Liver (tissue), 3 donors: ENCODE results near the gene CAPN10.

Experiments
- EGR1 ChIP-seq, 2 donors: IDR thresholded peaks; 2 replicates each; pipeline ENCODE4 v1.6.1; 2016 to 2018; ENCODE audit warnings: antibody characterized with exemption in 2 of 2, low read depth in 2 of 2
- FOXA1 ChIP-seq: IDR thresholded peaks from 2 replicates; pipeline ENCODE4 v1.6.1; 2016; ENCODE audit warnings: antibody characterized with exemption
- GABPA ChIP-seq, 2 donors: IDR thresholded peaks in 1 of 2; conservative IDR thresholded peaks in 1 of 2; 2 replicates each; pipeline ENCODE4 v1.6.1; 2016; ENCODE audit warnings: antibody characterized with exemption in 2 of 2, mild to moderate bottlenecking in 1 of 2, moderate library complexity in 1 of 2
- HNF4G ChIP-seq: IDR thresholded peaks from 2 replicates; pipeline ENCODE4 v1.6.1; 2016; ENCODE audit warnings: antibody characterized with exemption
- JUND ChIP-seq, 2 donors: IDR thresholded peaks; 2 replicates each; pipeline ENCODE4 v1.6.1; 2016; ENCODE audit warnings: antibody characterized with exemption in 2 of 2
- RAD21 ChIP-seq, 2 donors: IDR thresholded peaks; 2 replicates each; pipeline ENCODE4 v1.6.1; 2016; ENCODE audit warnings: antibody characterized with exemption in 2 of 2, mild to moderate bottlenecking in 2 of 2
- SP1 ChIP-seq: IDR thresholded peaks from 2 replicates; pipeline ENCODE4 v1.6.1; 2018; ENCODE audit warnings: antibody characterized with exemption, mild to moderate bottlenecking
- TAF1 ChIP-seq: conservative IDR thresholded peaks from 2 replicates; pipeline ENCODE4 v1.6.1; 2016; ENCODE audit warnings: antibody characterized with exemption, mild to moderate bottlenecking
- YY1 ChIP-seq: IDR thresholded peaks from 2 replicates; pipeline ENCODE4 v1.6.1; 2016; ENCODE audit warnings: antibody characterized with exemption, mild to moderate bottlenecking
- TF ChIP-seq, protein P1 (sequence below): fragments of 150-350 bp; IDR thresholded peaks from 2 replicates; pipeline ENCODE4 v1.5.1; 2017; ENCODE audit warnings: improper control_type of control experiment, low read depth, low read length; ENCODE audit not compliant: missing input control
- TF ChIP-seq, protein P2 (sequence below): IDR thresholded peaks from 2 replicates; pipeline ENCODE4 v1.6.1; 2016; ENCODE audit warnings: antibody characterized with exemption
- TF ChIP-seq, protein P3 (sequence below): IDR thresholded peaks from 2 replicates; pipeline ENCODE4 v1.6.1; 2016; ENCODE audit warnings: antibody characterized with exemption, mild to moderate bottlenecking
- TF ChIP-seq, protein P4 (sequence below): IDR thresholded peaks from 2 replicates; pipeline ENCODE4 v1.6.1; 2016; ENCODE audit warnings: antibody characterized with exemption
- donor health status: healthy.
- donor health status: healthy.

DNA sequence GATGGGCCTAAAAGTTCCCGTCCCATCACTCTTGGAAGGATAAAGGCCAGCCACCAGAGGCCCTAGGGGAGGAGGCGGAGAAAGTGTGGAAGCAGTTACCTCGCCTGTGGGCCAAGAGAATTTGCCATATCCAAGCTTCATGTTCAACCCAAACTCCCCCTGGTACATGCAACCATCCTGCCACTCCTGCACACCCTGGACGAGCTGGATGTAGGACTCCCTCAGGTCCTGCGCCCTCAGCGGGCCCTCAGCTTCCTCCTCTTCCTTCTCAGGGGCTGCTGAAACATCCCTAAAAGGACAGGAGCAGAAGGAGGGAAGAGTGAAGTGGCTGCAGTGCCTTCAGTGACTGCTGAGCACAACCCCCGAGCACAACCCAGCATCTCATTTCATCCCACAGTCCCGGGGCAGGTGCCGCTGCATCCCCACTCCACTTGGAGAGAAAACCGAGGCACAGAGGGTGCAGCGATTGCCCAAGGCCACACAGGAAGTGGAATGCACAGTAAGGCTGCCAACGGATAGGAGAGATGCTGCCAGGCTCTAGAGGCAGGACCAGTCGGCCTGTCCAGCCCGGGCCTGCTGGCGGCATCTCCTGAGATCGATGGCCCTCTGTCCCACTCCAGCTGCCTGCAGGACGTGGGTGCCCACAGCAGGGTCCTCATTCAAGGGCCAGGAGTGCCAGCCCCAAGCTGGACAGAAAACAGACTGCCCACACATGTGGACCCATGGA lies 31.6 kb upstream of the CAPN10 start:
- TF ChIP-seq, protein P1, sequence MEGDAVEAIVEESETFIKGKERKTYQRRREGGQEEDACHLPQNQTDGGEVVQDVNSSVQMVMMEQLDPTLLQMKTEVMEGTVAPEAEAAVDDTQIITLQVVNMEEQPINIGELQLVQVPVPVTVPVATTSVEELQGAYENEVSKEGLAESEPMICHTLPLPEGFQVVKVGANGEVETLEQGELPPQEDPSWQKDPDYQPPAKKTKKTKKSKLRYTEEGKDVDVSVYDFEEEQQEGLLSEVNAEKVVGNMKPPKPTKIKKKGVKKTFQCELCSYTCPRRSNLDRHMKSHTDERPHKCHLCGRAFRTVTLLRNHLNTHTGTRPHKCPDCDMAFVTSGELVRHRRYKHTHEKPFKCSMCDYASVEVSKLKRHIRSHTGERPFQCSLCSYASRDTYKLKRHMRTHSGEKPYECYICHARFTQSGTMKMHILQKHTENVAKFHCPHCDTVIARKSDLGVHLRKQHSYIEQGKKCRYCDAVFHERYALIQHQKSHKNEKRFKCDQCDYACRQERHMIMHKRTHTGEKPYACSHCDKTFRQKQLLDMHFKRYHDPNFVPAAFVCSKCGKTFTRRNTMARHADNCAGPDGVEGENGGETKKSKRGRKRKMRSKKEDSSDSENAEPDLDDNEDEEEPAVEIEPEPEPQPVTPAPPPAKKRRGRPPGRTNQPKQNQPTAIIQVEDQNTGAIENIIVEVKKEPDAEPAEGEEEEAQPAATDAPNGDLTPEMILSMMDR: no peak
- no peak for TF ChIP-seq SP1
- no peak for TF ChIP-seq JUND (IDR thresholded peaks at IDR 0.05)
- TF ChIP-seq EGR1 (IDR thresholded peaks at IDR 0.05; ENCODE audit: low read depth in 2 of 2): no peak
- no peak for TF ChIP-seq YY1
- TF ChIP-seq GABPA (IDR thresholded peaks at IDR 0.05 in 1 of 2, conservative IDR thresholded peaks at IDR 0.05 in 1 of 2): no peak
- no peak for TF ChIP-seq HNF4G
- TF ChIP-seq, protein P2, sequence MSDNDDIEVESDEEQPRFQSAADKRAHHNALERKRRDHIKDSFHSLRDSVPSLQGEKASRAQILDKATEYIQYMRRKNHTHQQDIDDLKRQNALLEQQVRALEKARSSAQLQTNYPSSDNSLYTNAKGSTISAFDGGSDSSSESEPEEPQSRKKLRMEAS: no peak
- TF ChIP-seq, protein P3, sequence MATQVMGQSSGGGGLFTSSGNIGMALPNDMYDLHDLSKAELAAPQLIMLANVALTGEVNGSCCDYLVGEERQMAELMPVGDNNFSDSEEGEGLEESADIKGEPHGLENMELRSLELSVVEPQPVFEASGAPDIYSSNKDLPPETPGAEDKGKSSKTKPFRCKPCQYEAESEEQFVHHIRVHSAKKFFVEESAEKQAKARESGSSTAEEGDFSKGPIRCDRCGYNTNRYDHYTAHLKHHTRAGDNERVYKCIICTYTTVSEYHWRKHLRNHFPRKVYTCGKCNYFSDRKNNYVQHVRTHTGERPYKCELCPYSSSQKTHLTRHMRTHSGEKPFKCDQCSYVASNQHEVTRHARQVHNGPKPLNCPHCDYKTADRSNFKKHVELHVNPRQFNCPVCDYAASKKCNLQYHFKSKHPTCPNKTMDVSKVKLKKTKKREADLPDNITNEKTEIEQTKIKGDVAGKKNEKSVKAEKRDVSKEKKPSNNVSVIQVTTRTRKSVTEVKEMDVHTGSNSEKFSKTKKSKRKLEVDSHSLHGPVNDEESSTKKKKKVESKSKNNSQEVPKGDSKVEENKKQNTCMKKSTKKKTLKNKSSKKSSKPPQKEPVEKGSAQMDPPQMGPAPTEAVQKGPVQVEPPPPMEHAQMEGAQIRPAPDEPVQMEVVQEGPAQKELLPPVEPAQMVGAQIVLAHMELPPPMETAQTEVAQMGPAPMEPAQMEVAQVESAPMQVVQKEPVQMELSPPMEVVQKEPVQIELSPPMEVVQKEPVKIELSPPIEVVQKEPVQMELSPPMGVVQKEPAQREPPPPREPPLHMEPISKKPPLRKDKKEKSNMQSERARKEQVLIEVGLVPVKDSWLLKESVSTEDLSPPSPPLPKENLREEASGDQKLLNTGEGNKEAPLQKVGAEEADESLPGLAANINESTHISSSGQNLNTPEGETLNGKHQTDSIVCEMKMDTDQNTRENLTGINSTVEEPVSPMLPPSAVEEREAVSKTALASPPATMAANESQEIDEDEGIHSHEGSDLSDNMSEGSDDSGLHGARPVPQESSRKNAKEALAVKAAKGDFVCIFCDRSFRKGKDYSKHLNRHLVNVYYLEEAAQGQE: no peak
- TF ChIP-seq RAD21 (IDR thresholded peaks at IDR 0.05): no peak
- no peak for TF ChIP-seq TAF1
- TF ChIP-seq, protein P4, sequence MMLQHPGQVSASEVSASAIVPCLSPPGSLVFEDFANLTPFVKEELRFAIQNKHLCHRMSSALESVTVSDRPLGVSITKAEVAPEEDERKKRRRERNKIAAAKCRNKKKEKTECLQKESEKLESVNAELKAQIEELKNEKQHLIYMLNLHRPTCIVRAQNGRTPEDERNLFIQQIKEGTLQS: no peak
- TF ChIP-seq FOXA1: no peak
